ENCODE results near the gene NFKBIB. TPM values are rescaled to one million over a fixed set of nuclear protein-coding genes. Genes with fewer than 3 reads are reported as not detected.

NFKBIB gene
- polyA plus RNA-seq, 1 of the 3 experiments (the other 2 are of a cell fraction), result 31.8 TPM

GRCh38 chr19:38893341-38893771 lies 6.4 kb upstream of the NFKBIB start:
- peaks cover 0 to 8% of the 10 kb centered on the region in 2 experiments for H3K36me3 ChIP-seq (replicated peaks in 1 of 2; ENCODE audit: control insufficient read depth in 1 of 2, insufficient read depth in 2 of 2, low read length in 1 of 2)
- H3K9ac ChIP-seq, result no peak overlapping the region
- H2AFZ ChIP-seq (ENCODE audit: low read depth), result no peak overlapping the region
- no peak overlapping the region for H3K4me3 ChIP-seq (ENCODE audit: low read depth in 2 of 2, low read length in 1 of 2)
- H3K4me1 ChIP-seq (ENCODE audit: control insufficient read depth in 1 of 2, insufficient read depth in 2 of 2, low read depth in 1 of 2, low read length in 1 of 2), result peaks cover 0 to 2% of the 10 kb centered on the region in 2 experiments; a peak in 1 of 4 replicates
- no peak overlapping the region for H3K27ac ChIP-seq (ENCODE audit: low read depth in 2 of 2, low read length in 1 of 2)
- CTCF ChIA-PET, result interaction anchor here (2.0 kb wide), 1 partner anchor 37 kb away, joined by 5 read pairs; the partner anchor contains the start of genes MRPS12 and SARS2
- POLR2A ChIA-PET, result interaction anchor here (1.2 kb wide), 1 partner anchor 14 kb away, joined by 3 read pairs; no protein-coding TSS in a partner anchor
- H3K27me3 ChIP-seq (ENCODE audit: insufficient read depth), result no peaks in the 10 kb centered on the region
- no peak overlapping the region for H3K4me2 ChIP-seq
- H3K9me3 ChIP-seq, result no peaks in the 10 kb centered on the region
- H3K9me2 ChIP-seq, result no peaks in the 10 kb centered on the region
- H3K79me2 ChIP-seq (ENCODE audit: insufficient read depth), result no peaks in the 10 kb centered on the region
- WGBS (ENCODE audit: low lambda C conversion rate), result 97% methylated on average over 11 of the region's 14 CpGs
- TF ChIP-seq USF1 (IDR thresholded peaks at IDR 0.05; ENCODE audit: borderline replicate concordance, low read depth), result no peak
- no peak for TF ChIP-seq USF2 (IDR thresholded peaks at IDR 0.05; ENCODE audit: borderline replicate concordance, low read depth, low read length)
- TF ChIP-seq REST (IDR thresholded peaks at IDR 0.05; ENCODE audit: low read depth, low read length), result no peak
- TF ChIP-seq TEAD4 (IDR thresholded peaks at IDR 0.05; ENCODE audit: borderline replicate concordance, insufficient read depth), result no peak
- TF ChIP-seq SMC3 (IDR thresholded peaks at IDR 0.05; ENCODE audit: low read depth, low read length), result no peak
- TF ChIP-seq ELF1 (IDR thresholded peaks at IDR 0.05), result no peak
- no peak for TF ChIP-seq FOSL2 (IDR thresholded peaks at IDR 0.05; ENCODE audit: borderline replicate concordance, low read depth)
- TF ChIP-seq SIN3A (IDR thresholded peaks at IDR 0.05; ENCODE audit: borderline replicate concordance, low read depth, low read length), result no peak
- TF ChIP-seq CHD2 (IDR thresholded peaks at IDR 0.05; ENCODE audit: low read length, partially characterized antibody), result no peak
- TF ChIP-seq YY1 (IDR thresholded peaks at IDR 0.05; ENCODE audit: low read depth), result no peak
- TF ChIP-seq PBX3 (IDR thresholded peaks at IDR 0.05), result no peak
- H3F3A ChIP-seq (replicated peaks; ENCODE audit: insufficient read depth), result no peaks in the 10 kb centered on the region
- no peaks in the 10 kb centered on the region for H4K20me1 ChIP-seq (ENCODE audit: insufficient read depth)
- no peak for DNase-seq
